Astrocyte (in vitro differentiated cells and primary cell): ENCODE data around the gene FAM76B. TPM values are rescaled to one million over a fixed set of nuclear protein-coding genes. Genes with fewer than 3 reads are reported as not detected.

Experiments
- DNase-seq: peaks from one replicate; pipeline ENCODE4 v3.0.0-alpha.2; 2010; ENCODE audit warnings: low read depth
- FAIRE-seq: peaks from 2 replicates; lab custom pipeline; 2011; peaks lifted over from hg19 to GRCh38; lab: Jason Lieb, UNC
- H2AFZ ChIP-seq: 2 replicates; pipeline ENCODE4 v1.6.0; 2012; ENCODE audit warnings: low read depth, low read length, inconsistent platforms
- H3K27ac ChIP-seq: 2 replicates; pipeline ENCODE4 v1.5.1; 2011; ENCODE audit warnings: low read depth, low read length, inconsistent platforms
- H3K27me3 ChIP-seq: 2 replicates; pipeline ENCODE4 v1.6.0; 2011; ENCODE audit warnings: low read length, inconsistent platforms; ENCODE audit not compliant: insufficient read depth
- H3K36me3 ChIP-seq: 2 replicates; pipeline ENCODE4 v1.5.1; 2011; ENCODE audit warnings: low read length, inconsistent platforms; ENCODE audit not compliant: insufficient read depth
- H3K4me1 ChIP-seq: 2 replicates; pipeline ENCODE4 v1.5.1; 2011; ENCODE audit warnings: low read length, inconsistent platforms; ENCODE audit not compliant: insufficient read depth
- H3K4me2 ChIP-seq: 2 replicates; pipeline ENCODE4 v1.6.0; 2012; ENCODE audit warnings: low read length, inconsistent platforms
- H3K4me3 ChIP-seq: 2 replicates; pipeline ENCODE4 v1.5.1; 2011; ENCODE audit warnings: low read depth, mild to moderate bottlenecking, low read length, inconsistent platforms; ENCODE audit not compliant: insufficient read depth
- H3K79me2 ChIP-seq: 2 replicates; pipeline ENCODE4 v1.6.0; 2012; ENCODE audit warnings: mild to moderate bottlenecking, low read length, inconsistent platforms; ENCODE audit not compliant: insufficient read depth
- H3K9ac ChIP-seq: 2 replicates; pipeline ENCODE4 v1.6.0; 2012; ENCODE audit warnings: mild to moderate bottlenecking, low read length, inconsistent platforms
- H3K9me3 ChIP-seq: 2 replicates; pipeline ENCODE4 v1.5.1; 2012; ENCODE audit warnings: low read depth, mild to moderate bottlenecking, low read length, inconsistent platforms; ENCODE audit not compliant: insufficient read depth
- H4K20me1 ChIP-seq: 2 replicates; pipeline ENCODE4 v1.6.0; 2012; ENCODE audit warnings: low read length, inconsistent platforms; ENCODE audit not compliant: insufficient read depth
- H3K27ac Mint-ChIP-seq: one replicate; pipeline ENCODE4 v1.8.0; 2021; ENCODE audit warnings: mild to moderate bottlenecking, mixed read lengths; ENCODE audit not compliant: unreplicated experiment
- H3K27me3 Mint-ChIP-seq: one replicate; pipeline ENCODE4 v1.8.0; 2021; ENCODE audit warnings: low read depth, mixed read lengths; ENCODE audit not compliant: unreplicated experiment
- H3K36me3 Mint-ChIP-seq: one replicate; pipeline ENCODE4 v1.8.0; 2021; ENCODE audit warnings: low read depth, mixed read lengths; ENCODE audit not compliant: unreplicated experiment
- H3K4me1 Mint-ChIP-seq: one replicate; pipeline ENCODE4 v1.8.0; 2021; ENCODE audit warnings: low read depth, mixed read lengths; ENCODE audit not compliant: unreplicated experiment
- H3K4me3 Mint-ChIP-seq: one replicate; pipeline ENCODE4 v1.8.0; 2021; ENCODE audit warnings: mild to moderate bottlenecking, moderate library complexity, mixed read lengths; ENCODE audit not compliant: unreplicated experiment
- H3K9me3 Mint-ChIP-seq: one replicate; pipeline ENCODE4 v1.8.0; 2021; ENCODE audit warnings: mild to moderate bottlenecking, mixed read lengths; ENCODE audit not compliant: unreplicated experiment
- EZH2 ChIP-seq: IDR thresholded peaks from 2 replicates; pipeline ENCODE4 v1.6.1; 2012; ENCODE audit warnings: mild to moderate bottlenecking, low read length, inconsistent platforms; ENCODE audit not compliant: insufficient read depth
- total RNA-seq: library from RNA; stranded (reverse); gene quantifications from 2 replicates; pipeline ENCODE4 v1.2.1, GENCODE V29; 2021
- TF ChIP-seq, protein P1 (sequence below): IDR thresholded peaks from 2 replicates; pipeline ENCODE4 v1.5.1; 2011; ENCODE audit warnings: low read depth, mild to moderate bottlenecking, inconsistent platforms, low read length, moderate library complexity; ENCODE audit not compliant: insufficient read depth

The FAM76B gene
- total RNA-seq, 1 donor from 2014 or later = 19.7 TPM

- Histone ChIP-seq H2AFZ (no peak overlapping the region), H3K27ac (peak overlapping the region; percentile 75), H3K4me1 (peaks cover 38% of the 10 kb centered on the region), H3K9ac (peak overlapping the region; percentile 59), H3K36me3 (peaks cover 36% of the 10 kb centered on the region), H3K4me3 (no peak overlapping the region), H3K4me2 (peak overlapping the region; percentile 28), H3K79me2 (no peaks in the 10 kb centered on the region), H3K27me3 (no peaks in the 10 kb centered on the region), H4K20me1 (no peaks in the 10 kb centered on the region), H3K9me3 (no peaks in the 10 kb centered on the region)
- FAIRE-seq (peak; percentile 88), DNase-seq (peak; percentile 96)
- Mint-ChIP-seq H3K4me1 (peaks cover 31% of the 10 kb centered on the region), H3K27me3 (no peaks in the 10 kb centered on the region), H3K4me3 (no peak overlapping the region), H3K36me3 (peaks cover 11% of the 10 kb centered on the region), H3K27ac (peak overlapping the region; percentile 83), H3K9me3 (no peaks in the 10 kb centered on the region)
- no peak for TF ChIP-seq EZH2
- TF ChIP-seq, protein P1, sequence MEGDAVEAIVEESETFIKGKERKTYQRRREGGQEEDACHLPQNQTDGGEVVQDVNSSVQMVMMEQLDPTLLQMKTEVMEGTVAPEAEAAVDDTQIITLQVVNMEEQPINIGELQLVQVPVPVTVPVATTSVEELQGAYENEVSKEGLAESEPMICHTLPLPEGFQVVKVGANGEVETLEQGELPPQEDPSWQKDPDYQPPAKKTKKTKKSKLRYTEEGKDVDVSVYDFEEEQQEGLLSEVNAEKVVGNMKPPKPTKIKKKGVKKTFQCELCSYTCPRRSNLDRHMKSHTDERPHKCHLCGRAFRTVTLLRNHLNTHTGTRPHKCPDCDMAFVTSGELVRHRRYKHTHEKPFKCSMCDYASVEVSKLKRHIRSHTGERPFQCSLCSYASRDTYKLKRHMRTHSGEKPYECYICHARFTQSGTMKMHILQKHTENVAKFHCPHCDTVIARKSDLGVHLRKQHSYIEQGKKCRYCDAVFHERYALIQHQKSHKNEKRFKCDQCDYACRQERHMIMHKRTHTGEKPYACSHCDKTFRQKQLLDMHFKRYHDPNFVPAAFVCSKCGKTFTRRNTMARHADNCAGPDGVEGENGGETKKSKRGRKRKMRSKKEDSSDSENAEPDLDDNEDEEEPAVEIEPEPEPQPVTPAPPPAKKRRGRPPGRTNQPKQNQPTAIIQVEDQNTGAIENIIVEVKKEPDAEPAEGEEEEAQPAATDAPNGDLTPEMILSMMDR = no peak
These were observed 41.8 kb upstream of the FAM76B start for GRCh38 chr11:95831198-95831883.

DNA sequence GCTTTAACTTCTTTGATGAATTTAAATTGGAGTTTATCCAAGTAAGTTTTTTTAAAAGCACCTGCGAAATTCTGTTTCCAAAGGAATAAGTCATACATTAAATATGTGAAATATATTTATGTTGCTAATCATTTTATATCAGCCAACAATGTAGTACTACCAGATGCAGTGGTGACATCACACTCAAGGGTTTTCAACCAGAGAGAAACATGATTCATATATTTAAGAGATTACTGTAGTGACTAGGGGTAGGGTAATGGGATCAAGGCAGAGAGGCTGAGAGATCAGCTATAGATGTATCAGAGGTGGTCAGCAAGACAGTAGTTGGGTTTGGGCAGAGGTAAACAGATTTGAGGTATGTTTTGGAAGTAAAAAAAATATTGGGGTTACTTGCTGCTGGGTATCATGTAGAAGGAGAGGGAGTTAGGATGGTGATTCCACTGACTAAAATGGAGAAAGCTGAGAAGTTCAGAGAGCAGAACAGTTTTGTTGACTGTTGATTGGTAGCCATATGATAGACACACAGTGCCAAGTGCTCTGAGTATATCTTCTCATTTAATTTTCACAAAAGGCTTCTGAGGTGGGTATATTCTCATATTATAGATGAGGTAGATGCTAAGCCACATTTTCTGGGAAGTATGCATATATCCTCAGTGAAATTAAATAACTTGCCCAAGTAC is 40.1 kb upstream of the FAM76B start:
- peaks cover 20% of the 10 kb centered on the region for H3K4me1 Mint-ChIP-seq

More for the DNA sequence above, 40.1 kb upstream of the FAM76B start:
- Mint-ChIP-seq H3K27ac (peak overlapping the region; percentile 6), H3K9me3 (no peaks in the 10 kb centered on the region), H3K36me3 (peaks cover 11% of the 10 kb centered on the region), H3K27me3 (no peaks in the 10 kb centered on the region), H3K4me3 (no peak overlapping the region)
- no peaks in the 10 kb centered on the region for H3K27me3 ChIP-seq
- H2AFZ ChIP-seq = no peak overlapping the region
- H3K9ac ChIP-seq = no peak overlapping the region
- peak; percentile 70 for DNase-seq
- H3K4me2 ChIP-seq = no peak overlapping the region
- no peak overlapping the region for H3K4me3 ChIP-seq
- peaks cover 24% of the 10 kb centered on the region for H3K4me1 ChIP-seq
- no peaks in the 10 kb centered on the region for H3K9me3 ChIP-seq
- H3K79me2 ChIP-seq = no peaks in the 10 kb centered on the region
- peak overlapping the region; percentile 23 for H3K27ac ChIP-seq
- TF ChIP-seq EZH2 = no peak
- TF ChIP-seq, protein P1 = no peak
- H4K20me1 ChIP-seq = no peaks in the 10 kb centered on the region
- FAIRE-seq = no peak
- H3K36me3 ChIP-seq = peaks cover 31% of the 10 kb centered on the region
